GM21723 (cell line): ENCODE results near the gene BRCA1.
"Not testable (repeated sequence)": the region's sequence is repeated elsewhere in the genome, so short reads cannot be mapped to it uniquely, and the experiment has no call there.

Source experiments
- ATAC-seq: cut with Tn5 transposase; IDR thresholded peaks from one replicate; pipeline ENCODE4 v1.9.1; 2021; ENCODE audit warnings: mild to moderate bottlenecking, moderate library complexity; ENCODE audit not compliant: unreplicated experiment

The BRCA1 gene

DNA sequence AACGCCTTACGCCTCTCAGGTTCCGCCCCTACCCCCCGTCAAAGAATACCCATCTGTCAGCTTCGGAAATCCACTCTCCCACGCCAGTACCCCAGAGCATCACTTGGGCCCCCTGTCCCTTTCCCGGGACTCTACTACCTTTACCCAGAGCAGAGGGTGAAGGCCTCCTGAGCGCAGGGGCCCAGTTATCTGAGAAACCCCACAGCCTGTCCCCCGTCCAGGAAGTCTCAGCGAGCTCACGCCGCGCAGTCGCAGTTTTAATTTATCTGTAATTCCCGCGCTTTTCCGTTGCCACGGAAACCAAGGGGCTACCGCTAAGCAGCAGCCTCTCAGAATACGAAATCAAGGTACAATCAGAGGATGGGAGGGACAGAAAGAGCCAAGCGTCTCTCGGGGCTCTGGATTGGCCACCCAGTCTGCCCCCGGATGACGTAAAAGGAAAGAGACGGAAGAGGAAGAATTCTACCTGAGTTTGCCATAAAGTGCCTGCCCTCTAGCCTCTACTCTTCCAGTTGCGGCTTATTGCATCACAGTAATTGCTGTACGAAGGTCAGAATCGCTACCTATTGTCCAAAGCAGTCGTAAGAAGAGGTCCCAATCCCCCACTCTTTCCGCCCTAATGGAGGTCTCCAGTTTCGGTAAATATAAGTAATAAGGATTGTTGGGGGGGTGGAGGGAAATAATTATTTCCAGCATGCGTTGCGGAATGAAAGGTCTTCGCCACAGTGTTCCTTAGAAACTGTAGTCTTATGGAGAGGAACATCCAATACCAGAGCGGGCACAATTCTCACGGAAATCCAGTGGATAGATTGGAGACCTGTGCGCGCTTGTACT lies at the start of gene BRCA1:
Gene BRCA1 (minus strand): TSS at position 232 of the 834 bp plus-strand sequence. CDS start 1,268 bp downstream, outside the sequence.
- ATAC-seq: peak; percentile 91

DNA sequence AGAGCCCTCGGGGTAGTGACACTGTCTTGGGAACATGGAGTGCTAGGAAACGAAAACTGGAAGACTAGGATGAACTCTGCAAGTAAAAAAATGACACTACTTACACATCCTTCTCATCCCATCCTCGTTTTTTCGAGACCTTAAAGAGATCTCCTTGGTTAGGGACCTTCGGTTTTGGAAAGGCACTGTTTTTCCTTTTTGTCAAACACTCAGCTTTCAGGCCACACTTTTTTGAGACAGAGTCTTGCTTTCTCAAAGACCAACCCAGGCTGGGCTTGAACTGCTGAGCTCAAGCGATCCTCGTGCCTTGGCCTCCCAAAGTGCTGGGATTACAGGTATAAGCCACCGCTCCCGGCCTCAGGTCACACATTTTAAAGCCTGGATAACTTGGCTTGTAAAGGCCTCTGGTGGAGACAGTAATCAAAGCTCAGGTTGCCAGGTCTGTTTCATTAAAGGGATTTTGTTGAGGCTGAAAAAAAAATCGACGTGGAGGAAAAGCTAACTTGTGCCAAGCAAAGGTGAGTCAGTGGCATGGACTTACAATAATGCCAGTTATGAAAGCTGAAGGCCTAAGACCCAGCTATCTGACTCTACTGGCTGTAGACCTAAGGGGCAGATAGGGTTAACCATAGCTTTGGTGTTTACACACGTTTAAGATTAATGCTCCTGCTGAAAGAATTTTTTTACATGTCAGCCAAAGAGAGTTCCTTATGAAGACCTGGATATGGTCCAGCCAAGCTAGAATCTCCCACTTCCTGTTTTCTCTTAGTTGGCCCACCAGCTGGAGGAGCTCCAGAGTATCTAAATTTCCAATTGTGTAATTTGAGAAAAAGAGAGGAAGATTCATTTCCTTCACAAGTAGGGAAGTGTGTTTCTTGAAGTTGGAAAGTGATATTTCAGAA lies 46.7 kb upstream of the BRCA1 start:
- ATAC-seq: no peak

DNA sequence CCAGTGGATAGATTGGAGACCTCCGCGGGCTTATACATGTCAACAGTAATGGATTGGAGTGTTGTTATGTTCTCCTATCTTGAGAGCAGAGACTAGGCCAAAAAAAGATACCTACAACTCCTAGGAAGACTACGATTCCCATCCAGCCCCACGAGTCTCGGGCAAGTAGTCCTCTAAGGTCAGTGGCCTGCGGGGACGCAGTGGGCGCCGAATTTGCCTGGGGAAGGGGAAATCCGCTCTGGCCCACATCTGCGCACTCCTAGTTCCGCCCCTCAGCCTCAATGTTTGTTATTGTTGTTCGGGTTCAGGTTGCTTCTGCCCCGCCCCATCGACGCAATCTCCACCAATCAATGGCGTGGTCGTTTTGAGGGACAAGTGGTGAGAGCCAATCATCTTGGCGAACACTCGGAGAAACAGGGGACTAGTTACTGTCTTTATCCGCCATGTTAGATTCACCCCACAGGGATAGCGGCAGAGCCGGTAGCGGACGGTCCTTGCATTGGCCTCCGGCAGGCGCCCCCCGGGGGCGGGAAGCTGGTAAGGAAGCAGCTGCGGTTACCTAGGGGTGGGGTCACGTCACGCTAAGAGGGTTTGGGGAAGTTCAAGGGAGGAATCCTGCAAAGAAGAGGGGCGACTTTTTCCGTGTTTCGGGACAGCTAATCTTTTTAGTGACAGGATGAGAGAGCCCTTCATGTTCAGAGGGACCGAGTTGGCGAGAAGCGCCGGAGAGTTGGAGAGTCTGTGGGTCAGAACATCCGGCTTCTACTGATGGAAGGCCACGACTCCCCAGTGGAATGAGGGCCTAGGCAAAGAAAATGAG lies 45.8 kb upstream of the BRCA1 start, which contains the start of gene NBR1:
Gene NBR1 (plus strand): TSS at position 449 of the 820 bp plus-strand sequence. CDS start 4,586 bp downstream, outside the sequence.
- ATAC-seq: peak; percentile 71

DNA sequence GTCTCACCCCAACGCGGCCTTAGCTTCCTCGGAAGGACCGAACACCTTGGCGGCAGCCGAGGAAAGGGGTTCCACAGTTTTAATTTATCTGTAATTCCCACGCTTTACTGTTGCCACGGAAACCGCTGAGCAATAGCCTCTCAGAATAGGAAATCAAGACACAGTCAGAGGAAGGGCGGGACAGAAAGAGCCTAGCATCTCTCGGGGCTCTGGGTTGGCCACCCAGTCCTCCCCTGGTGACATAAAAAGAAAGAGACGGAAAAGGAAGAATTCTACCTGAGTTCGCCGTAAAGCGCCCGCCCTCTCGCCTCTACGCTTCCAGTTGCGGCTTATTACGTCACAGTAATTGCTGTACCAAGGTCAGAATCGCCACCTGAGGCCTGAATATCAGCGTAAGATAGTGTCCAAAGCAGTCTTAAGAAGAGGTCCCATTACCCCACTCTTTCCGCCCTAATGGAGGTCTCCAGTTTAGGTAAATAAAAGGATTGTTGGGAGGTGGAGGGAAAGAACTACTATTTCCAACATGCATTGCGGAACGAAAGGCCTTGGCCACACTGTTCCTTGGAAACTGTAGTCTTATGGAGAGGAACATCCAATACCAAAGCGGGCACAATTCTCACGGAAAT lies 45.1 kb upstream of the BRCA1 start:
- peak; percentile 75 for ATAC-seq

DNA sequence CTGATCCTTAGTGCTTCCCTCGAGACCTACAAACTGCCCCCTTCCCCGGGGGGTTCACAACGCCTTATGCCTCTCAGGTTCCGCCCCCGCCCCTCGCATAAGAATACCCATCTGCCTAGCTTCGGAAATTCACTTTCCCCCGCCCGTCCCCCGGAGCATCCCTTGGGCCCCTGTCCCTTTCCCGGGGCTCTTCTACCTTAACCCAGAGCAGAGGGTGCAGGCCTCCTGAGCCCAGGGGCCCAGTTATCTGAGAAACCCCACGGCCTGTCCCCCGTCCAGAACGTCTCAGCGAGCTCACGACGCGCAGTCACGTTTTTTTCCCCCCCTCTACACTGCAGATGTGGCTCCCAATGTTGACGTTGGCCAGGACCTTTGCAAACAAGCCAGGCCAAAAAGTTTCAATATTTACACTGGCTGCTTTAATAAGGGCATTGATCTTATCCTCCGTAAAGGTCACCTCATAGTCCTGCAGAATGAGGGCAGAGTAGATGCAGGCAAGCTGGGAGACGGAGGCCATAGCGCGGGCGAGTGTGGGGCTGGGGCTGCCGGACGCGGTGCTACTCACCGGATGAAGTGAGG lies 44.5 kb upstream of the BRCA1 start:
- peak; percentile 31 for ATAC-seq

DNA sequence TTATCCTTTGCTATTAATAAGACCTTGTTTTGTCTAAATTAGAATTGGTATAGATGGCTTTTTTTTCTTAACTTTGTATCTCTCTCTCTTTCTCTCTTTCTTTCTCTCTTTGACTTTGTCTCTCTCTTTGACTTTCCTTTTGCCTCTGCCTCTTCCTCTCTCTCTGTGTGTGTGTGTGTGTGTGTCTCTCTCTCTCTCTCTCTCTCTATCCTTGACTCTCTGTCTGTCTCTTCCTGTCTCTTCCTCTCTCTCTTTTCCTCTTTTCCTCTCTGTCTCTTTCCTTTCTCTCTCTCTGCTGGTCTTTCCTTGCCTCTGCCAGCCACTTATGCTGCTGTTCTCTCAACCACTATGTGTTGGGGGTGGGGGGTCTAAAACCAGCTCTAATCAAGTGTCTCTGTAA lies 40.8 kb upstream of the BRCA1 start:
- not testable (repeated sequence) for ATAC-seq

DNA sequence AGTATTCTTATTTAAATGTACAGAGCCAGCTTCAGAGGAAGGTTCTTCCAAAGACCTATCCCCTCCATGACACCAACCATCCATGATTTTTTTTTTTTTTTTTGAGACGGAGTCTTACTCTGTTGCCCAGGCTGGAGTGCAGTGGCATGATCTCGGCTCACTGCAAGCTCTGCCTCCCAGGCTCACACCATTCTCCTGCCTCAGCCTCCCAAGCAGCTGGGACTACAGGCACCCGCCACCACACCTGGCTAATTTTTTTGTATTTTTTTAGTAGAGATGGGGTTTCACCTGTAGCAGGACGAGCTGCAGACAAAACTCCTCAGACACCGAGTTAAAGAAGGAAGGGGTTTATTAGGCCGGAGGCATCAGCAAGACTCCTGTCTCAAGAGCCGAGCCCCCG lies 34.8 kb upstream of the BRCA1 start:
- ATAC-seq: not testable (repeated sequence)

DNA sequence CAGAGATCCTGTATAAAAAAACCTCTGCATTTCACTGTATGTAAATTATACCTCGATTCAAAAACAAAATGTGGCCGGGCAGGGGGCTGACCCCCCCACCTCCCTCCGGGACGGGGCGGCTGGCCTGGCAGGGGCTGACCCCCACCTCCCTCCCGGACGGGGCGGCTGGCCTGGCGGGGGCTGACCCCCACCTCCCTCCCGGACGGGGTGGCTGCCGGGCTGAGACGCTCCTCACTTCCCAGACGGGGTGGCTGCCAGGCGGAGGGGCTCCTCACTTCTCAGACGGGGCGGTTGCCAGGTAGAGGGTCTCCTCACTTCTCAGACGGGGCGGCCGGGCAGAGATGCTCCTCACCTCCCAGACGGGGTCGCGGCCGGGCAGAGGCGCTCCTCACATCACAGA lies 34.1 kb upstream of the BRCA1 start:
- not testable (repeated sequence) for ATAC-seq

DNA sequence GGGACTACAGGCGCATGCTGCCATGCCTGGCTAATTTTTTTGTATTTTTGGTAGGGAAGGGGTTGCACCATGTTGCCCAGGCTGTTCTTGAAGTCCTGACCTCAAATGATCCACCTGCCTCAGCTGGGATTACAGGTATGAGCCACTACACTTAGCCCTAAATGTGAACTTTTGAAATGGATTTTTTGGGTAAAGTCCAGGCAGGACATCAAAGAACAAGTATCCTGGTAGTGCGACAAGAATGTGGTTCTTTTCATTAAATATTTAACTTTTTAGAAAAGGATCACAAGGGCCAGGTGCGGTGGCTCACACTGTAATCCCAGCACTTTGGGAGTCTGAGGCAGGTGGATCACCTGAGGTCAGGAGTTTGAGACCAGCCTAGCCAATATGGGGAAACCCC lies 30.5 kb upstream of the BRCA1 start:
- ATAC-seq: no peak

DNA sequence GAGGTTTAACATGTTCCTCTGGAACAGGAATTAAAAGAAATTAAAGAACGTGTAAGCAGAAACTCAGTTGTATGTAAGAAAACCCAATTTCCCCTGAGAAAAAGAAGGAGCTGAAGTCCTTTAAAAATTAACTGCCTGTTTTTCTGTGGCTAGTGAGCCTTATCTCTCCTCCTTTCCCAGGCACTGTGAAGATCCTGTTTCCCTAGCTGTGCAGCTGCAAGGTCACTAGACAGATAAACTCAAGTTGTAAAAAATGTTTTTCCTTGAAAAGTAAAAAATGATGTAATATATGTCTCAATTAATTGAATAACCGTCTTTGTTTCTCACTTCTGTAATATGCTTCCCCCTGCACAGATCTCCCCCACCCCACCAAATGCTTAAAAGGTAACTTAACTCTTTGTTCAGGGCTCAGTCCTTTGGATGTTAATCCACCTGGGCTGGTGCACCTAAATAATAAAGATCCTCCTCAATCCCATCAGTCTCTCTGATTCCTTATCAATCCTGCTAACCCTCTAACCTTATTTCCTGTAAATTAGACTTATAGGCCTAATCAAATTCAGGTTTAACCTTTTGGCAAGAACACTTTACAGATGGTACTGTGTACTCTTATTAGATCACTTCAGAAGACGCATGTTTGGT lies 28.2 kb upstream of the BRCA1 start:
- ATAC-seq: not testable (repeated sequence)

DNA sequence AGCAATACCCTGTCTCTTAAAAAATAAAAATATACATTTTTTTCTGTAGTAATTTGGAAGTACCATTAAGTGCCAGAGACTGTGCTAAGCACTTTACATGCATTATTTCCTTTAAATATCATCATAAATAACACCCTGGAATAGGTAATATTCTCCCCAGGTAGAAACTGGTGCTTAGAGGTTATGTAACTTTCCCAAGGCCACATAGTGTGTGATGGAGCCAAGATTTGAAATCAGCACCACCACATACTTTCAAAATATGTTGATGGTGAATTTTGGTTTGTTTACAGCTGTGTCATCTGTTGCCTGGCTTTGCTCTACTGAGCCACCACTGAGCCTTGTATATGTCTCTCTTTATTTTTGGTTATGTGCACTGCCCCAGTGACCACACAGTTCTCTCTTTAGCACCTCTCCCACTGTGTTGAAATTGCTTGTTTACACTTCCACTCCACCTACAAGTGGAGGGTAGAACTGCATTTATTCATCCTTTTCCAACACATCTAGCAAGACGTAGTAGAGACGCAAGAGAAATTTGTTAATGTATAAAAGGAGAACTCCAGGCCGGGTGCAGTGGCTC lies 26.8 kb upstream of the BRCA1 start:
- no peak for ATAC-seq

DNA sequence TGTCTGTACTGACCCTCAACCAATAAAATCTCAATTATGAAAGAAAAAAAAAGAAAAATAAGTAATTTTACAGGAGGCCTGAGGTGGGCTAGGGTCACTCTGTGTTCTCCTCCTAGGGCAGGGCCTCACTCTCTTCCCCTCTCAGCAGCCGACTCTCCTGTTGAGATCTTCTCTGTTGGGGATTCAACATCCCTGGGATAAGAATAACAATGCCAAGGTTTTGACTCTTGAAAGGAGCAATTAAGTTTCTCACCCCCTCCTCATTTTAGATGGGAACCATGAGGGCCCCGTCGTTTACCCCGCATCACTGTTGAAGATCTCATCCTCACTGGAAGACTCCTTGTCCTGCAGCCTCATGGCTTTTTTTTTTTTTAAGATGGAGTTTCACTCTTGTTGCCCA lies 21.5 kb upstream of the BRCA1 start:
- ATAC-seq: no peak

DNA sequence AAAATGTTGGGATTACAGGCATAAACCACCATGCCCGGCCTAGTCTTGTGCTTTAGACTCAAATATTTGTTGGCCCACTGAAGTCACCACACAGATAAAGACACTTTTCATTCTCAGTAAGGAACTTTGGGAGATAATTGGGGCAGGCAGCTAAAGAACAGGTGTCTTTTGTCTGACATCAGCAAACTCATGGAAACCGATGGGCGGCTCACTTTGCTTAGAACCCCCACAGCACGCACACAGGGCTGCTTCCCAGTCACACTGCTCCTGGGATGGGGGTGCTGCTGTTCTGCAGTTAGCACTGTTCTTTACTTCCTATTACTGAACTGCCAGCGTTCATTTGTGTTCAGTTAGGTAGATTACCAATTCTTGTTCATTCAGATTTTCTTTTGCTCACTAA lies 18.0 kb upstream of the BRCA1 start:
- ATAC-seq: no peak

DNA sequence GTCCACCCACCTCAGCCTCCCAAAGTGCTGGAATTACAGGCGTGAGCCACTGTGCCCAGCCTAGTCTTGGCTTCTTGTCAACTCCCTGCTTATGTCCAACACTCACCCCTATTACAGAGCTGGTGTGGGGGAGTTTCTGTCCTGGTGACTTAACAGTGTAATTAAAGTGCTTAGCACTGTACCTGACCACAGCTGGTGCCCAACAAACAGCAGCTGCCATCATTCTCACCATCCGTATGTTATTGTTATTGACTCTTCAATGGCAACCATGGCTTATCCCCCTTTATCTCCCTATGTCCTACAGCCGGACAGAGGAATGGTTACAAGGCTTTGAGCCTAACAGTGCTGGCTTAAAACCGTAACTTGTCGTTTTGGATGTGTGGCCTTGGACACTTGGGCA lies 17.0 kb upstream of the BRCA1 start:
- ATAC-seq: no peak

DNA sequence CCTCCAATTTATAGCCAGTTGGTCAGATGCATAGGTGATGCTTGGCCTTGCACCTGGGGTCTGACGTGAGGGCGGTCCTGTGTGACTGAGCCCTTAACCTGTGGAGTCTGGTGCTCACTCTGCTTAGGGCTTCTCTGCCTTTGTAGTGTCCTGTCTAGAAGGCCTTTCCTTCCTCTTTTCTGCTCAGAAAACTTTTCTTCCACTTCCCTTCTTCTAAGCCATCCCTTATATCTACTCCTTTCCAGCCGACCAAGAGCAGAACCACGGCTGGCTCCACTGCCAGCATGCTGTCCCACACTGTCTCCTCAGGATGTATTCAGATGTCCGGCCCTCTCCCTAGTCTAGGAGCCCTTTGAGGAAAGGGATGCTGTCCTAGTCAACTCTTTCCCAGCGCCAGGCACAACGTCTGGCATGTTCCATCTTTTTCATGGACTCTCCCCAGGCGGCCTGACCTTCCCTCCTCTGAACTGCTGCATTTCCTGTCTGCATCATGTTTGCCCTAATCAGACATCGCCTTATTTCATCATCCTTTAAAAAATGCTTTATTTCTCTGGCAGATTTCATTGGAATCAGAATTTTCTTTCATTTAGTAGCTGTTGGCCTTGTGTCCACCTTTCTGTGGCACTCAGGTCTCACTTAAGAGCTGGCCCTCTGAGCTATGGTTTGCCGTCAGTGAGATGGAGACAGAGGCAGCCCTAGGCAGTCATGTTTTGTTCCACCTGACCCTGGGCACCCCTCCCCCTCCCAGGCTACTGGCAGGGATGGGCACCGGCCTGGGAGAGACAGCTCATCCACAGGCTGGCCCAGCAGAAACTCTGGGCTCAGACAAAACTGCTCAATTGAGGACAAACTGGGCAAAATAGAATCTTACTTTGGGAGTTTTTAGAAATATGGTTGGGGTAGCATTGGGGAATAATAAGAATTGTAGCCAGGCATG lies 15.5 kb upstream of the BRCA1 start:
- ATAC-seq: no peak

DNA sequence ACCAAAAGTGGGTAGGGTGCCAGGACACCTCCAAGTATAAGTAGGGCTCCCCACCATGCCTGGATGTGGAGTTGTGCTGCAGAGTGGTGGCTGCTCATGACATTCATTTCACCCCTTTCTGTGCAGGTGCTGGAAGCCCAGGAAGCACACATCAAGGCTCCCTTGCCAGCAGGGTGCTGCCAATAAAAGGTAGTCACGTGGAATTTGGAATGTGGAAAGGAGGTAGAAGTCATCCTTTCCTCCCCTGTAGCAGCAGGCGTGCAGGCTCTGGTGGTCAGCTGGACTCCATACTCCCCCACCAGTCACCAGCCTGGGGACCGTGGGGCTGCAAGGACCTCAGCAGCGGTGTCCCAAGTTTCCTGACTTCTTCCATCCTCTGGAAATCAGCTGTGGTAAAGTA lies 13.4 kb upstream of the BRCA1 start:
- ATAC-seq: not testable (repeated sequence)

DNA sequence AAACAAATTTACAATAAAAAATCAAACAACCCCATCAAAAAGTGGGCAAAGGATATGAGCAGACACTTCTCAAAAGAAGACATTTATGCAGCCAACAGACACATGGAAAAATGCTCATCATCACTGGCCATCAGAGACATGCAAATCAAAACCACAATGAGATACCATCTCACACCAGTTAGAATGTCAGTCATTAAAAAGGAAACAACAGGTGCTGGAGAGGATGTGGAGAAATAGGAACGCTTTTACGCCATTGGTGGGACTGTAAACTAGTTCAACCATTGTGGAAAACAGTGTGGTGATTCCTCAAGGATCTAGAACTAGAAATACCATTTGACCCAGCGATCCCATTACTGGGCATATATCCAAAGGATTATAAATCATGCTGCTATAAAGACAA lies 11.4 kb upstream of the BRCA1 start:
- ATAC-seq: not testable (repeated sequence)

DNA sequence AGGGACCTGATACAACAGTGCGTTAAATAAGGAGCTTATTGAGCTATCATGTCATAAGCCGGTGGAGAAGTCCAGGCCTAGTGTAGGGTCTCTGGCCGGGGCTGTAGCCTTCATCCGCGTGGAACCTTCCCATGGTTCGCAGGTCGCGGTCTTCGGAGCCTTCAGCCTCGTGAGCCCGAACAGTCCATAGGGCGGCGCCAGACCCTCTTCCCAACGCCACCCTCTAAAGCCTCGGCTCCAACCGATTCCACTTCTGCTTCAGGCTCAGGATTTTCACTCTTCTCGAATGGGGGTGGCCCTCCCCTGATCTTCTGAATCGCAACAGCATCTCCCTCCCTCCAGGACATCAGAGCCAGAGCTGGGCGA lies 10.3 kb upstream of the BRCA1 start:
- no peak for ATAC-seq
